H1 (cell line): ENCODE data around the gene INTS1. TPM values are rescaled to one million over a fixed set of nuclear protein-coding genes. Genes with fewer than 3 reads are reported as not detected.

Source experiments
- CTCF ChIA-PET: fragments of 300-600 bp; sonication (Branson Sonifier 250); formaldehyde crosslinking; loops from one replicate; lab custom pipeline; 2021; ENCODE audit not compliant: partially characterized antibody; lab: Charles Lee
- POLR2A ChIA-PET: fragments of 300-600 bp; sonication (Branson Sonifier 250); formaldehyde crosslinking; loops from one replicate; lab custom pipeline; 2021; ENCODE audit warnings: inconsistent platforms; ENCODE audit not compliant: partially characterized antibody; lab: Charles Lee
- DNase-seq, 2 experiments: peaks; one replicate each; pipeline versions ENCODE4 v3.0.0 to v3.0.0-alpha.2; 2010 to 2022; ENCODE audit warnings: low spot score in 2 of 2, low read depth in 1 of 2, mixed read lengths in 1 of 2
- FAIRE-seq: peaks from 2 replicates; lab custom pipeline; 2011; peaks lifted over from hg19 to GRCh38; lab: Jason Lieb, UNC
- H2AFZ ChIP-seq: 2 replicates; pipeline ENCODE4 v1.8.1; 2012; ENCODE audit warnings: low read length, inconsistent platforms
- H2AK5ac ChIP-seq: 2 replicates; pipeline ENCODE4 v1.6.1; 2013; ENCODE audit warnings: low read depth, low read length
- H2BK120ac ChIP-seq: replicated peaks from 2 replicates; pipeline ENCODE3; 2013; ENCODE audit warnings: low read depth, low read length, inconsistent platforms
- H2BK12ac ChIP-seq: 2 replicates; pipeline ENCODE4 v1.6.1; 2013; ENCODE audit warnings: low read depth, low read length
- H2BK15ac ChIP-seq: 2 replicates; pipeline ENCODE4 v1.6.1; 2013; ENCODE audit warnings: low read length
- H2BK20ac ChIP-seq: 2 replicates; pipeline ENCODE4 v1.6.1; 2013; ENCODE audit warnings: low read length
- H2BK5ac ChIP-seq: 2 replicates; pipeline ENCODE4 v1.6.1; 2013; ENCODE audit warnings: low read depth, low read length
- H3K14ac ChIP-seq: 2 replicates; pipeline ENCODE4 v1.6.1; 2013; ENCODE audit warnings: inconsistent platforms; ENCODE audit not compliant: insufficient read length
- H3K18ac ChIP-seq: 2 replicates; pipeline ENCODE4 v1.6.1; 2013; ENCODE audit warnings: low read length; ENCODE audit errors: extremely low read depth
- H3K23ac ChIP-seq: 2 replicates; pipeline ENCODE4 v1.6.1; 2013; ENCODE audit warnings: inconsistent platforms; ENCODE audit not compliant: insufficient read length
- H3K23me2 ChIP-seq: 2 replicates; pipeline ENCODE4 v1.6.1; 2013; ENCODE audit warnings: low read depth, low read length
- H3K27ac ChIP-seq: 2 replicates; pipeline ENCODE4 v1.6.1; 2011; ENCODE audit warnings: low read depth, low read length, inconsistent platforms
- H3K27me3 ChIP-seq, 4 experiments: replicated peaks in 1 of 4; 1 replicate in 1 of 4; 2 replicates in 3 of 4; pipeline versions ENCODE4 v1.6.1 to v1.8.1; 2011 to 2013; ENCODE audit warnings: low read length in 3 of 4, mild to moderate bottlenecking in 3 of 4, inconsistent platforms in 2 of 4, mixed read lengths in 2 of 4, moderate library complexity in 1 of 4; ENCODE audit not compliant: control insufficient read depth in 3 of 4, insufficient read depth in 3 of 4; ENCODE audit errors: extremely low read depth in 1 of 4
- H3K36me3 ChIP-seq, 4 experiments: 2 replicates each; pipeline versions ENCODE4 v1.6.1 to v1.8.1; 2011 to 2013; ENCODE audit warnings: mild to moderate bottlenecking in 4 of 4, low read length in 3 of 4, moderate library complexity in 2 of 4, control low read depth in 1 of 4, inconsistent platforms in 1 of 4; ENCODE audit not compliant: insufficient read depth in 4 of 4, control insufficient read depth in 2 of 4
- H3K4ac ChIP-seq: replicated peaks from 2 replicates; pipeline ENCODE3; 2013; ENCODE audit warnings: low read length, low read depth, mixed read lengths, inconsistent platforms; ENCODE audit not compliant: insufficient read length
- H3K4me1 ChIP-seq, 4 experiments: replicated peaks in 1 of 4; 1 replicate in 1 of 4; 2 replicates in 3 of 4; pipeline versions ENCODE4 v1.6.1 to v1.8.1; 2011 to 2013; ENCODE audit warnings: low read length in 3 of 4, inconsistent platforms in 2 of 4, mixed read lengths in 1 of 4; ENCODE audit not compliant: insufficient read depth in 4 of 4, control insufficient read depth in 3 of 4
- H3K4me2 ChIP-seq, 2 experiments: 2 replicates each; pipeline versions ENCODE4 v1.6.1 to v1.8.1; 2011 to 2013; ENCODE audit warnings: low read depth in 2 of 2, low read length in 2 of 2, control low read depth in 1 of 2, inconsistent platforms in 1 of 2, mild to moderate bottlenecking in 1 of 2; ENCODE audit not compliant: insufficient read depth in 1 of 2
- H3K4me3 ChIP-seq, 4 experiments: fragments of 200-600, 300-600 bp in 1 of 4; sonication (generic), shearing (Covaris generic), sonication (Bioruptor Twin) in 1 of 4; 2 replicates each; pipeline versions ENCODE4 v1.5.1 to v1.8.1; 2011 to 2016; ENCODE audit warnings: low read length in 4 of 4, low read depth in 3 of 4, control low read depth in 2 of 4, inconsistent platforms in 2 of 4, mild to moderate bottlenecking in 2 of 4, mixed read lengths in 1 of 4, moderate library complexity in 1 of 4; ENCODE audit not compliant: insufficient read depth in 2 of 4; ENCODE audit errors: extremely low read depth in 1 of 4
- H3K56ac ChIP-seq: replicated peaks from 2 replicates; pipeline ENCODE3; 2013; ENCODE audit warnings: low read depth, mild to moderate bottlenecking, mixed read lengths, low read length, inconsistent platforms; ENCODE audit not compliant: insufficient read length
- H3K79me1 ChIP-seq: 2 replicates; pipeline ENCODE4 v1.6.1; 2013; ENCODE audit warnings: low read depth, low read length, control low read depth
- H3K79me2 ChIP-seq, 2 experiments: 2 replicates each; pipeline versions ENCODE4 v1.6.1 to v1.8.1; 2012 to 2013; ENCODE audit warnings: low read length in 2 of 2, mild to moderate bottlenecking in 2 of 2, inconsistent platforms in 1 of 2; ENCODE audit not compliant: insufficient read depth in 2 of 2, control insufficient read depth in 1 of 2
- H3K9ac ChIP-seq, 4 experiments: replicated peaks in 1 of 4; 1 replicate in 1 of 4; 2 replicates in 3 of 4; pipeline versions ENCODE4 v1.6.1 to v1.8.1; 2011 to 2013; ENCODE audit warnings: low read depth in 3 of 4, low read length in 3 of 4, control low read depth in 2 of 4, mild to moderate bottlenecking in 2 of 4, moderate library complexity in 2 of 4, inconsistent platforms in 1 of 4; ENCODE audit errors: extremely low read depth in 1 of 4
- H3K9me3 ChIP-seq, 2 experiments: 2 replicates each; pipeline versions ENCODE4 v1.6.1 to v1.8.1; 2012 to 2013; ENCODE audit warnings: mild to moderate bottlenecking in 2 of 2, moderate library complexity in 2 of 2, control low read depth in 1 of 2, inconsistent platforms in 1 of 2, low read depth in 1 of 2, low read length in 1 of 2, mixed read lengths in 1 of 2; ENCODE audit not compliant: insufficient read depth in 2 of 2
- H4K20me1 ChIP-seq, 2 experiments: replicated peaks in 1 of 2; 2 replicates each; pipeline versions ENCODE3 to v1.8.1; 2011 to 2013; ENCODE audit warnings: inconsistent platforms in 2 of 2, low read length in 2 of 2, mild to moderate bottlenecking in 1 of 2; ENCODE audit not compliant: insufficient read depth in 2 of 2, control insufficient read depth in 1 of 2
- H4K5ac ChIP-seq: 2 replicates; pipeline ENCODE4 v1.6.1; 2013; ENCODE audit warnings: low read length, low read depth, mixed read lengths, inconsistent platforms; ENCODE audit not compliant: insufficient read length
- H4K8ac ChIP-seq: 2 replicates; pipeline ENCODE4 v1.8.0; 2013; ENCODE audit warnings: mild to moderate bottlenecking, moderate library complexity, low read length, inconsistent platforms; ENCODE audit not compliant: insufficient read depth; ENCODE audit errors: extremely low read depth
- H4K91ac ChIP-seq: replicated peaks from 2 replicates; pipeline ENCODE3; 2013; ENCODE audit warnings: low read length, mixed read lengths, inconsistent platforms; ENCODE audit not compliant: insufficient read length
- ASH2L ChIP-seq: fragments of 200-600, 300-600 bp; sonication (generic); IDR thresholded peaks from one replicate; pipeline ENCODE4 v1.7.1; 2017; ENCODE audit warnings: low read length
- CBX8 ChIP-seq: fragments of 300-800, 300-1000 bp; sonication (generic); IDR thresholded peaks from 2 replicates; pipeline ENCODE4 v1.7.1; 2016; ENCODE audit warnings: low read depth, low read length, borderline replicate concordance
- CHD2 ChIP-seq: IDR thresholded peaks from 2 replicates; pipeline ENCODE4 v1.6.1; 2012; ENCODE audit warnings: low read length, improper control_type of control experiment
- EP300 ChIP-seq, 2 experiments: IDR thresholded peaks; 1 replicate in 1 of 2; 2 replicates in 1 of 2; pipeline ENCODE4 v1.6.1; 2011 to 2012; ENCODE audit warnings: low read depth in 2 of 2, low read length in 2 of 2, mild to moderate bottlenecking in 2 of 2, borderline replicate concordance in 1 of 2, inconsistent platforms in 1 of 2, moderate library complexity in 1 of 2
- GABPA ChIP-seq: IDR thresholded peaks from 2 replicates; pipeline ENCODE4 v1.6.1; 2011; ENCODE audit warnings: mild to moderate bottlenecking, low read length, moderate library complexity, borderline replicate concordance; ENCODE audit not compliant: insufficient read depth
- HDAC2 ChIP-seq, 2 experiments: fragments of 300-600 bp in 1 of 2; sonication (generic) in 1 of 2; IDR thresholded peaks; 2 replicates each; pipeline ENCODE4 v1.6.1; 2011 to 2012; ENCODE audit warnings: low read depth in 2 of 2, low read length in 2 of 2, mild to moderate bottlenecking in 2 of 2, moderate library complexity in 2 of 2, borderline replicate concordance in 1 of 2, inconsistent platforms in 1 of 2
- KDM1A ChIP-seq: fragments of 200-600, 300-600 bp; sonication (generic); IDR thresholded peaks from 2 replicates; pipeline ENCODE4 v1.7.1; 2016; ENCODE audit warnings: mild to moderate bottlenecking, low read length, borderline replicate concordance
- RAD21 ChIP-seq, 2 experiments: IDR thresholded peaks in 1 of 2; conservative IDR thresholded peaks in 1 of 2; 2 replicates each; pipeline ENCODE4 v1.6.1; 2011; ENCODE audit warnings: low read depth in 2 of 2, low read length in 2 of 2, improper control_type of control experiment in 1 of 2, inconsistent platforms in 1 of 2, mild to moderate bottlenecking in 1 of 2, moderate library complexity in 1 of 2
- RBBP5 ChIP-seq: IDR thresholded peaks from 2 replicates; pipeline ENCODE4 v1.7.1; 2012; ENCODE audit warnings: low read depth, mild to moderate bottlenecking, inconsistent platforms, low read length, moderate library complexity, borderline replicate concordance
- RFX5 ChIP-seq: IDR thresholded peaks from 2 replicates; pipeline ENCODE4 v1.6.1; 2011; ENCODE audit warnings: low read depth, low read length, improper control_type of control experiment, borderline replicate concordance
- SAP30 ChIP-seq: fragments of 300-600 bp; sonication (generic); IDR thresholded peaks from 2 replicates; pipeline ENCODE4 v1.7.1; 2012; ENCODE audit warnings: low read length, moderate library complexity, mild to moderate bottlenecking, inconsistent platforms; ENCODE audit not compliant: insufficient read depth, insufficient replicate concordance
- SIX5 ChIP-seq: IDR thresholded peaks from 2 replicates; pipeline ENCODE4 v1.6.1; 2011; ENCODE audit warnings: mild to moderate bottlenecking, low read depth, low read length
- TEAD4 ChIP-seq: IDR thresholded peaks from 2 replicates; pipeline ENCODE4 v1.6.1; 2012; ENCODE audit warnings: low read depth, low read length, inconsistent platforms, mixed read lengths
- whole genome bisulfite sequencing, 2 experiments: shearing (Covaris generic) in 1 of 2; methylation state at CpG; one replicate each; pipeline versions ENCODE4 v1.1.6 to v1.1.7; 2013 to 2015; ENCODE audit warnings: low lambda C conversion rate in 2 of 2, mixed read lengths in 2 of 2, inconsistent platforms in 1 of 2, low coverage in 1 of 2, missing lambda C conversion rate in 1 of 2; ENCODE audit not compliant: insufficient replicate concordance in 2 of 2, insufficient coverage in 1 of 2, insufficient read length in 1 of 2; ENCODE audit errors: extremely low coverage in 1 of 2, missing lambda C conversion rate in 1 of 2; 5-methylcytosine and 5-hydroxymethylcytosine counted together
- polyA plus RNA-seq, 7 experiments: library from polyadenylated mRNA; depleted of rRNA in 3 of 7; stranded (reverse) in 5 of 7; unstranded in 2 of 7; fragments of >200 nt in 5 of 7; fragments of 200-250 nt in 2 of 7; gene quantifications; 1 replicate in 5 of 7; 2 replicates in 1 of 7; 4 replicates in 1 of 7; pipeline versions ENCODE4 v1.2.1 to v1.2.3, GENCODE V29; 2011 to 2013; ENCODE audit warnings: missing spikeins in 2 of 7, mixed read lengths in 2 of 7
- total RNA-seq: library from RNA; stranded (reverse); fragmentation: NEBNext Ultra II Directional; extraction: Animal tissue kit (Norgen Biotek cat#: 25700); gene quantifications from 2 replicates; pipeline ENCODE4 v1.2.1, GENCODE V29; 2021

The INTS1 gene
- total and polyA plus RNA-seq, 2 of the 8 experiments (the other 6 are each of a cell fraction or from before 2014, with no cell fraction given) = 76.9 to 104 TPM

DNA sequence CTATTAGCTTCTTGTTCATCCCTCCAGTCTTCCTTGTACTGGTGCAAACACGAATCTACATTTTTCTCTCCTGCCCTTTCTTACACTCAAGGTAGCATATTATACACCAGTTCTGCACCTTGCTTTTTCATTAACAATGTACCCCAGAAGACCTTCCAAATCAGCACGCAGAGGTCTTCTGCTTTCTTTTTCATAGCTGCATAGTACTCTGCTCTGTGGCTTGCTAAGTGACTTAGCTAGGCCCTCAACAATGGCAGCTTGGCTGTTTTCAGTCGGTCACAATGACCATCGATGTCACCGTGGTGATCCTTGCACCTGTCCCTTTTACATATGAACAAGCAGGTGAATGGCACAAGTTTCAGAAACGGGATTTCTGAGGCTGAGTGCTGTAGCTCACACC, 21.2 kb upstream of the INTS1 start:
- H2AK5ac ChIP-seq = no peak overlapping the region
- no peaks in the 10 kb centered on the region for H3K27me3 ChIP-seq
- no peak overlapping the region for H3K23ac ChIP-seq
- no peak overlapping the region for H4K5ac ChIP-seq
- H3K4me1 ChIP-seq = peaks cover 0 to 11% (median 3%) of the 10 kb centered on the region in 4 experiments; a peak in 4 of 7 replicates
- no peaks in the 10 kb centered on the region for H4K20me1 ChIP-seq
- no peak overlapping the region for H3K18ac ChIP-seq
- no peak overlapping the region for H2BK120ac ChIP-seq
- H3K56ac ChIP-seq = no peak overlapping the region
- no peak overlapping the region for H3K4me3 ChIP-seq
- H4K8ac ChIP-seq = no peak overlapping the region
- CTCF ChIA-PET = interaction anchor here (1.2 to 1.7 kb wide), 3 partner anchors 21 to 33 kb away, joined by 4 to 9 read pairs (median 4); partner anchors contain the start of genes INTS1 and TMEM184A
- no peaks in the 10 kb centered on the region for H3K79me1 ChIP-seq
- no peaks in the 10 kb centered on the region for H3K79me2 ChIP-seq
- no peak overlapping the region for H2BK12ac ChIP-seq
- H3K4me2 ChIP-seq = no peak overlapping the region
- no peaks in the 10 kb centered on the region for H3K9me3 ChIP-seq
- H3K27ac ChIP-seq = no peak overlapping the region
- H3K36me3 ChIP-seq = no peaks in the 10 kb centered on the region
- peak overlapping the region; percentile 10; the same call in 1 of the 2 replicates for H2BK15ac ChIP-seq
- peak overlapping the region; percentile 21 for H3K4ac ChIP-seq
- H2AFZ ChIP-seq = no peak overlapping the region
- FAIRE-seq (no peak), DNase-seq (no peak)
- 92% methylated on average over 6 of the region's 6 CpGs; no CpG with 5 or more reads in 1 of the 2 experiments for WGBS, 2 experiments
- peak overlapping the region; percentile 81 for H4K91ac ChIP-seq
- H2BK5ac ChIP-seq = no peak overlapping the region
- POLR2A ChIA-PET = interaction anchor here (1.1 to 2.1 kb wide), 3 partner anchors 10 to 59 kb away, joined by 3 to 5 read pairs (median 5); no protein-coding TSS in a partner anchor
- no peak overlapping the region for H3K14ac ChIP-seq
- no peak overlapping the region for H3K9ac ChIP-seq
- no peaks in the 10 kb centered on the region; the same call in 1 of the 2 replicates for H3K23me2 ChIP-seq
- H2BK20ac ChIP-seq = no peak overlapping the region
- TF ChIP-seq HDAC2 (IDR thresholded peaks at IDR 0.05; ENCODE audit: borderline replicate concordance in 1 of 2, low read depth in 2 of 2, low read length in 2 of 2) (no peak), RFX5 (no peak), EP300 (IDR thresholded peaks at IDR 0.05; ENCODE audit: borderline replicate concordance in 1 of 2, low read depth in 2 of 2, low read length in 2 of 2) (no peak), CBX8 (no peak), SIX5 (no peak), RBBP5 (no peak), TEAD4 (no peak), ASH2L (no peak), RAD21 (IDR thresholded peaks at IDR 0.05 in 1 of 2, conservative IDR thresholded peaks at IDR 0.05 in 1 of 2; ENCODE audit: low read depth in 2 of 2, low read length in 2 of 2) (no peak), GABPA (no peak), CHD2 (no peak), KDM1A (no peak), SAP30 (no peak)
